Measurements from ENCODE around the gene FAN1.

The FAN1 gene

GRCh38 chr15:30956216-30957124 is 52.8 kb downstream of the FAN1 start:
- no peak overlapping the region for H3K27ac ChIP-seq
- TF ChIP-seq, protein P1, sequence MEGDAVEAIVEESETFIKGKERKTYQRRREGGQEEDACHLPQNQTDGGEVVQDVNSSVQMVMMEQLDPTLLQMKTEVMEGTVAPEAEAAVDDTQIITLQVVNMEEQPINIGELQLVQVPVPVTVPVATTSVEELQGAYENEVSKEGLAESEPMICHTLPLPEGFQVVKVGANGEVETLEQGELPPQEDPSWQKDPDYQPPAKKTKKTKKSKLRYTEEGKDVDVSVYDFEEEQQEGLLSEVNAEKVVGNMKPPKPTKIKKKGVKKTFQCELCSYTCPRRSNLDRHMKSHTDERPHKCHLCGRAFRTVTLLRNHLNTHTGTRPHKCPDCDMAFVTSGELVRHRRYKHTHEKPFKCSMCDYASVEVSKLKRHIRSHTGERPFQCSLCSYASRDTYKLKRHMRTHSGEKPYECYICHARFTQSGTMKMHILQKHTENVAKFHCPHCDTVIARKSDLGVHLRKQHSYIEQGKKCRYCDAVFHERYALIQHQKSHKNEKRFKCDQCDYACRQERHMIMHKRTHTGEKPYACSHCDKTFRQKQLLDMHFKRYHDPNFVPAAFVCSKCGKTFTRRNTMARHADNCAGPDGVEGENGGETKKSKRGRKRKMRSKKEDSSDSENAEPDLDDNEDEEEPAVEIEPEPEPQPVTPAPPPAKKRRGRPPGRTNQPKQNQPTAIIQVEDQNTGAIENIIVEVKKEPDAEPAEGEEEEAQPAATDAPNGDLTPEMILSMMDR (IDR thresholded peaks at IDR 0.05), result no peak
- no peak for TF ChIP-seq ZFX (IDR thresholded peaks at IDR 0.05; ENCODE audit: borderline replicate concordance)

DNA sequence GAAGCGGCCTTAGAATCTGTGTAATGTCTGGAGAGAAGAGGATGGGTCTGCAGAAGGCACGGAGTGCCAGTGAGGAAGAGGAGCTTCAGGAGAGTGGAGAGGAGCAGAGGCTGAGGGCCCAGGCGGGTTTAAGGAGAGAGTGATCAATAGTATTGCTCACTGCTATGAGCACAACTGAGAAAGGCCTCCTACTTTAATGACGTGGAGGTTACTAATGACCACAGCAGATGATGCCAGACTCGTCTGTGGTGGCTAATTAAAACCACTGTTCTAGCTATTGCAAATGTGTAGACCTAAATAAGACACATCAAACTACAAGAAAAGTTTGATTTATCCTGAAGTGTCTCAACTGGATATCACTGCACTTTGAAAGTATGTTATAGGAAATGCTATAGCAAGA is 54.5 kb downstream of the FAN1 start:
- TF ChIP-seq ZFX (IDR thresholded peaks at IDR 0.05; ENCODE audit: borderline replicate concordance), result no peak
- TF ChIP-seq, protein P1 (IDR thresholded peaks at IDR 0.05), result no peak
- no peak overlapping the region for H3K27ac ChIP-seq

GRCh38 chr15:30962079-30962478 is 58.4 kb downstream of the FAN1 start:
- no peak overlapping the region for H3K27ac ChIP-seq
- TF ChIP-seq ZFX (IDR thresholded peaks at IDR 0.05; ENCODE audit: borderline replicate concordance), result no peak
- TF ChIP-seq, protein P1 (IDR thresholded peaks at IDR 0.05), result no peak

DNA sequence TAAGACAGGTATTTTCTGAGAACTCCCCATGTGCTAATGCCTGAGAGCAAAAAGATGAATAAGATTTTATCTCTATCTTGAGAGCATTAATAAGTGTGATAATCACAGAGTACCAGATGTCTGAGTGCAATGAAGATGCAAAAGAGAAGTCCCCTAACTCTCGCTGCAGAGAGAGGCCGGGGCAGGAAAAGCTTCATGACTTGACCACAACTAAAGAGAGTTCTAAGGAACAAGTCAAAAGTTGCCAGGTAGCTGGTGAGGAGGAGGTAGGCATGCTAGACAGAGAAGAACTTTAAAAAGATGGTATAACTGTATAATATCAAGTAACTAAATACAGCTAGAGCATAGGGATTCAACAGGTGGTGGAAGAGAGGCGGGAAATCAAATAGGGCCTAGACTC is 58.9 kb downstream of the FAN1 start:
- no peak overlapping the region for H3K27ac ChIP-seq
- TF ChIP-seq, protein P1 (IDR thresholded peaks at IDR 0.05), result no peak
- TF ChIP-seq ZFX (IDR thresholded peaks at IDR 0.05; ENCODE audit: borderline replicate concordance), result no peak

- no peak overlapping the region for H3K27ac ChIP-seq
- TF ChIP-seq, protein P1 (IDR thresholded peaks at IDR 0.05), result no peak
- TF ChIP-seq ZFX (IDR thresholded peaks at IDR 0.05; ENCODE audit: borderline replicate concordance), result no peak
These were observed 60.0 kb downstream of the FAN1 start for GRCh38 chr15:30963681-30964080.

GRCh38 chr15:30969724-30970123 is 66.0 kb downstream of the FAN1 start:
- H3K27ac ChIP-seq, result no peak overlapping the region
- no peak for TF ChIP-seq ZFX (IDR thresholded peaks at IDR 0.05; ENCODE audit: borderline replicate concordance)
- TF ChIP-seq, protein P1 (IDR thresholded peaks at IDR 0.05), result no peak

- H3K27ac ChIP-seq, result no peak overlapping the region
- TF ChIP-seq, protein P1 (IDR thresholded peaks at IDR 0.05), result no peak
- no peak for TF ChIP-seq ZFX (IDR thresholded peaks at IDR 0.05; ENCODE audit: borderline replicate concordance)
These were observed 69.7 kb downstream of the FAN1 start for GRCh38 chr15:30973379-30973778.

Measured in 22Rv1 (cell line).